ENCODE measurements around the gene CCDC197. TPM values are rescaled to one million over a fixed set of nuclear protein-coding genes. Genes with fewer than 3 reads are reported as not detected.
A peak's percentile ranks its signal among the peaks of the same experiment; 100 is the strongest.

The CCDC197 gene
- total and polyA plus RNA-seq, 2 donors (not counting 1 experiment from before 2014, with no cell fraction given), result not detected

GRCh38 chr14:93955850-93956481, 41.1 kb upstream of the CCDC197 start:
- no peaks in the 10 kb centered on the region for H3K9me3 ChIP-seq (ENCODE audit: control extremely low read depth in 1 of 3, control insufficient read depth in 2 of 3, insufficient read depth in 1 of 3, low read length in 2 of 3)
- H4K20me1 ChIP-seq (ENCODE audit: control insufficient read depth, insufficient read depth, low read length, poor library complexity, severe bottlenecking), result no peaks in the 10 kb centered on the region
- H3K4me1 Mint-ChIP-seq, result peaks cover 74% of the 10 kb centered on the region
- TF ChIP-seq CTCF (IDR thresholded peaks at IDR 0.05) (no peak), EZH2 (IDR thresholded peaks at IDR 0.05; ENCODE audit: borderline replicate concordance, insufficient read depth, low read depth, low read length, poor library complexity, severe bottlenecking) (no peak)
- H3K4me3 Mint-ChIP-seq, result peak overlapping the region; percentile 71
- ATAC-seq (ENCODE audit: low read depth), result no peak
- no peak for DNase-seq
- peak overlapping the region in 4 of 5 experiments; percentile 16 to 55 (median 42) for H3K4me3 ChIP-seq (ENCODE audit: control extremely low read depth in 1 of 5, extremely low read depth in 1 of 5, insufficient read depth in 1 of 5, low read depth in 2 of 5, low read length in 4 of 5)
- peak overlapping the region; percentile 53 to 72 for H3K27ac ChIP-seq (ENCODE audit: low read length in 2 of 2)
- intact Hi-C loops (cut with micrococcal nuclease), result loop anchor here (2.0 to 5.0 kb wide), 2 partner anchors 15 to 176 kb away; no protein-coding TSS in a partner anchor
- no peaks in the 10 kb centered on the region for H3K27me3 ChIP-seq (replicated peaks in 1 of 4; ENCODE audit: control extremely low read depth in 1 of 4, control insufficient read depth in 3 of 4, insufficient read depth in 4 of 4, low read length in 3 of 4)
- H3K36me3 ChIP-seq (replicated peaks in 1 of 2; ENCODE audit: control extremely low read depth in 1 of 2, control insufficient read depth in 1 of 2, extremely low read depth in 1 of 2, insufficient read depth in 2 of 2, low read length in 1 of 2), result no peaks in the 10 kb centered on the region
- peak overlapping the region; percentile 51 for H3K9ac ChIP-seq (ENCODE audit: low read length)
- peaks cover 10% of the 10 kb centered on the region for H3K79me2 ChIP-seq (ENCODE audit: control insufficient read depth, insufficient read depth, low read length)
- H3K27ac Mint-ChIP-seq, result peak overlapping the region; percentile 26
- CTCF ChIA-PET, result interaction anchor here (0.8 to 37.7 kb wide), 4 partner anchors 13 to 45 kb away, joined by 3 to 1036 read pairs (median 64); no protein-coding TSS in a partner anchor
- 75% methylated on average over 3 of the region's 8 CpGs for WGBS (ENCODE audit: insufficient coverage)
- H3K4me2 ChIP-seq (replicated peaks; ENCODE audit: low read depth, low read length, poor library complexity, severe bottlenecking), result peak overlapping the region; percentile 89
- peaks cover 71 to 80% of the 10 kb centered on the region in 2 donors for H3K4me1 ChIP-seq (ENCODE audit: control insufficient read depth in 2 of 2, insufficient read depth in 2 of 2, low read length in 2 of 2)
- H3K9me3 Mint-ChIP-seq (ENCODE audit: insufficient read depth), result no peaks in the 10 kb centered on the region
- no peaks in the 10 kb centered on the region for H3K27me3 Mint-ChIP-seq
- POLR2A ChIA-PET, result interaction anchor here (0.7 to 1.5 kb wide), 3 partner anchors 8 to 12 kb away, joined by 3 to 8 read pairs (median 4); no protein-coding TSS in a partner anchor
- peak overlapping the region; percentile 72 for H2AFZ ChIP-seq (ENCODE audit: insufficient read depth, low read depth, low read length, poor library complexity, severe bottlenecking)

Data from B cell (primary cell).